NCI-H524 (cell line): Measurements from ENCODE around the gene CCND2.
"Not testable (repeated sequence)": the region's sequence is repeated elsewhere in the genome, so short reads cannot be mapped to it uniquely, and the experiment has no call there.

Experiments used
- DNase-seq, 2 experiments: peaks; one replicate each; lab custom pipeline; 2025; lab: John Stamatoyannopoulos, UW

The CCND2 gene

GRCh38 chr12:4273652-4274395, at the start of gene CCND2:
Gene CCND2 (plus strand): TSS chr12:4273762. CDS start chr12:4274041, 279 bp downstream.
- DNase-seq, result peak; percentile 65 to 83

GRCh38 chr12:4224206-4224889, 49.2 kb upstream of the CCND2 start:
- no peak for DNase-seq

DNA sequence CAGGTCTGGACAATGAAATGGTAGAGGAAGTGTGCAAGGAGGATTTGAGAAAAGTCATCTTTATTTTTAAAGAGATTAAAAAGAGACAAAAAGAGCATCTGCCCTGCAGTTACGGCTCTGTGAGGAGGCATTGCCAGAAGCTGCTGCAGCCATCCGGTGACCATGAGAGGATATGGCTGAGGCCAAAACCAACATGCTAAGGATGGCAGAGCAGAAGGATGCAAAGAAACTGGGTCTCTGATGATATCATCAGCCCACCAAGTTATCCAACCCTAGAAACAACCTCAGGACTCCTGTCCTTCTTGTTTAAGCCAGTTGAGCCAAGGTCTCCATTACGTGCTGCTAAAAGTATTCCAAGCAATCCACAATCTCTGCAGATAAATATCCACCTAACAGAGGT, 48.0 kb upstream of the CCND2 start:
- no peak for DNase-seq

GRCh38 chr12:4227046-4227445, 46.5 kb upstream of the CCND2 start:
- no peak for DNase-seq

DNA sequence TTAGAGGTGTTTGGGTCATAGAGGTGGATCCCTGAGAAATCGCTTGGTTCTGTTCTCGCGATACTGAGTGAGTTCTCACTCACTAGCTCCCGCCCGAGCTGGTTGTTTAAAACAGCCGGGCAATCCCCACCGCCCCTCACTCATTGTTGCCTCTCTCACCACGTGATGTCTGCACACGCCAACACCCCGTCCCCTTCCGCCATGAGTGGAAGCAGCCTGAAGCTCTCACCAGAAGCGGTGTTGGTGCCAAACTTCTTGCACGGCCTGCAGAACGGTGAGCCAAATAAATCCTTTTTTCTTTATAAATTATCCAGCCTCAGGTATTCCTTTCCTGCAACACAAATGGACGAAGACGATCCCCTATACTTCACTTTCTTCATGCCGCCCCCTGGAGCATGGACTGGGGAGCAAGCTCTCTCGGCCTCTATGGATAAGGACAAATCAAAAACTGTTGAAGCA, 45.4 kb upstream of the CCND2 start:
- no peak for DNase-seq

GRCh38 chr12:4230526-4230925, 43.0 kb upstream of the CCND2 start:
- no peak for DNase-seq

DNA sequence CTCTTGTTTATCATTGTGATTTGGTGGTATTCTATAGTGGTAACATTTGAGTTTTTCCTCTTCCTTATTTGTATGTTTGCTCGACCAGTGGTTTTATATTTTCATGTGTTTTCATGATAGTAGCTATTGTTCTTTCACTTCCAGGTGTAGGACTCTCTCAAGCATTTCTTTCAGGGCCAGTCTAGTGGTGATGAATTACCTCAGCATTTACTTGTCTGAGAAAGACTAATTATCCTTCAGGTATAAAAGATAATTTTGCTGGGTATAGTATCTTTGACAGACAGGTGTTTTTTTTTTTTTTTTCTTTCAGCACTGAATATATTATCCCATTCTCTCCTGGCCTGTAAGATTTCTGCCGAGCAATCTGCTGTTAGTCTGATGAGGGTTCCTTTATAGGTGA, 35.0 kb upstream of the CCND2 start:
- no peak for DNase-seq

DNA sequence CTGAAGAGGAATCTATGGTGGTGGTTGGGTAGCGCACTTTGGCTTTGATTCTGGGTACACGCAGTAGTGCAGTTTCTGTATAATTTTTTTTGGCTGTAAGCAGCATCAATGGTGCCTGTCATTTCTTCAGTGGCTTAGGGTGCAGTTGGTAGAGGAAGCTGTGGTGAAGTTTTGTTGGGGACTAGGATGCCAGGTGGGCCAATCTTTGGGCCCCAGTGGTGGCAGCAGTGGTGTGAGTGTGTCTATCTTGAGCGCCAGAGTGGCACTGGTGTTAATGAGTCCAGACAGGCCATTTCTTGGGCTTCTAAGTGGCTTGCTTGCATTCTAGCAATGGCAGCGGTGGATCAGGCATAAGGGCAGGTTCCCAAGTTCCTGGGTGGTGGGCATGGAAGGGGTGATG, 33.8 kb upstream of the CCND2 start:
- no peak for DNase-seq

- DNase-seq, result no peak
Observed at GRCh38 chr12:4240161-4240783, 33.3 kb upstream of the CCND2 start.

DNA sequence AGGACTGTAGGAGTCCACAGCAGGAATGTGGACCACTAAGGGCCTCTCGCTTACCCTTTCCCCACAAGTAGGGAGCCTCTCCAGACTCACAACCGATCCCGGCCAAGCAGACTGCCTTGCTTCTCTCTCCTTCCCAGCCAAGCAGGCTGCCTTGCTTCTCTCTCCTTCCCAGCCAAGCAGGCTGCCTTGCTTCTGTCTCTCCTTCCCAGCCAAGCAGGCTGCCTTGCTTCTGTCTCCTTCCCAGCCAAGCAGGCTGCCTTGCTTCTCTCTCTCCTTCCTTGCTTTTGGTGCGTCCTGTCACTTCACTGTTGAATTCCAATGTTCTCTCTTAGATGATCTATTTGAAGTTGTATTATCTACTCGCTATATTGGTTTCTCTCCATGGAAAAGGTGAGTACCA, 32.6 kb upstream of the CCND2 start:
- DNase-seq, result no peak

DNA sequence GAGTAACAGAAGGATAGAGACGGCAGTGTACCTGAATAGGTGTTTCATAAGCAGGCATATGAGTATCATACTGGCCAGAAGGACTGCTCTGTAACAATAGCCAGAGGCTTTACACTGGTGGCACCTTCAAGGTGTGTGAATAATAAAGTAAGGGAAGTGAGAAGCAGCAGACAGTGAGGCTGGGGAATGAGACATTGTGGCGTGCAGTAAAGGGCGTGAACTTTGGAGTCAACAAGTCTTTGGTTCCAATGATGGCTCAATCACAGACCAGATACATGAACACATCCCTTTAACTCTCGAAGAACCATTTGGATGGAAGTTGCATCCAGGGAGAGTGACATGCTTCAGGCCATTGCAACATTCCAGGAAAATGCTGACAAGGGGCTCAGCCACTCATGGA, 32.0 kb upstream of the CCND2 start:
- no peak for DNase-seq

GRCh38 chr12:4242595-4242994, 31.0 kb upstream of the CCND2 start:
- no peak for DNase-seq

DNA sequence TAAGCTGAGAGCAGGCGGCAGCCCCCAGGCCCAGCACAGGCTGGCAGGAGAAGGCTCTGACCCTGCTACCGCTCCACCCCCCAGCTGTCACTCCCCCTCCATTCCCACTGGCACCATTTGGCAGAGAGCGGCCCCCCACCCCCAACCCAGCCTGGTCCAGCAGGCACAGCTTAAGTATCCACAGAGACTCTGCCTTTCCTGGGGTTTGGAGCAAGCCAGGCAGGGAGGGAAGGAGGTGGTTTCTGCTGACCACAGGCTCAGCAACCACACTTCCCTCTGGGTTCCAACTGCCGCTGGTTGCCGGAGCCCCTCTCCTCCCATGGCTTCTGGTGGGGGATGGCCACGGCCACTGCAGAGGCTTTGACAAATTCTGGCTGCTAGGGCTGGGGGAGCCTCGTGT, 30.5 kb upstream of the CCND2 start:
- no peak for DNase-seq

GRCh38 chr12:4243491-4244100, 30.0 kb upstream of the CCND2 start:
- not testable (repeated sequence) for DNase-seq

- no peak for DNase-seq
Observed at GRCh38 chr12:4244868-4245267, 28.7 kb upstream of the CCND2 start.

- no peak for DNase-seq
Observed at GRCh38 chr12:4245446-4245845, 28.1 kb upstream of the CCND2 start.

DNA sequence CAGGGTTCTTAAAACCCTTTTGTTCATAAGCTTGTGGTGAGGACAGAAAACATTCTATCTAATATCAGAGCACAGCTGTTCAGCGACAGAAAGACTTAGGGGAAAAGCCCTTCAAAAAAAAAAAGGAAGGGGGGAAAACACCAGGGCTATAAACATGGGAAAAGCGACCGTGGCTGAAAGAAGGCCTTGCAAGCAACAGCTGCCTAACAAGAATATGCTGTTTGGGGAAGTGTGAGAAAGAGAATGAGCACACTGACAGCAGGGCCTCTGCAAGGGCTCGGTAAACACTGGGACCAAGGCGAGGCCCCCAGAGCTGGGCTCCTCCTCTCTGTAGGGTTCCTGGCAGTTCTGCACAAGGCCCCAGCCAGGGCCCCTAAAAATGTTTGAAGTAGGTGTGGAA, 27.4 kb upstream of the CCND2 start:
- no peak for DNase-seq

GRCh38 chr12:4250691-4251090, 22.9 kb upstream of the CCND2 start:
- DNase-seq, result no peak

- no peak for DNase-seq
Observed at GRCh38 chr12:4251216-4251891, 22.2 kb upstream of the CCND2 start.

DNA sequence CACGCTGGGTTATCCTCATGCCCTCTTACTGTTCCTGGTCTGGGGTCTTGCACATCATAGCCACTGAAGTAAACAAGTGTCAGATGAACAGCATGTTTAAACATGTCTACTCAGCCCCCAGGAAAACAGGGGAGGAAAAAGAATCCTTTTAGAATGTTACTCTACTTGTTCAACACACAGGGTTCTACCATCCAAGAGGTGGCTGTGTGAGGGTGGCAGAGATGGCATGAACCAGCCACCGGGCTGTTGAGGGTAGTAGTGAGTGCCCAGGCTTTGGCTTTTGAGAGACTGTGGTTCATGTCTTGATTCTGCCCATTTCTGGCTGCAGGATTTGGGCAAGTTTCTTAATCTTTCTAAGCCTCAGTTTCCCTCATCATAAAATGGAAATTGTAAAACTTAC, 21.6 kb upstream of the CCND2 start:
- DNase-seq, result no peak

DNA sequence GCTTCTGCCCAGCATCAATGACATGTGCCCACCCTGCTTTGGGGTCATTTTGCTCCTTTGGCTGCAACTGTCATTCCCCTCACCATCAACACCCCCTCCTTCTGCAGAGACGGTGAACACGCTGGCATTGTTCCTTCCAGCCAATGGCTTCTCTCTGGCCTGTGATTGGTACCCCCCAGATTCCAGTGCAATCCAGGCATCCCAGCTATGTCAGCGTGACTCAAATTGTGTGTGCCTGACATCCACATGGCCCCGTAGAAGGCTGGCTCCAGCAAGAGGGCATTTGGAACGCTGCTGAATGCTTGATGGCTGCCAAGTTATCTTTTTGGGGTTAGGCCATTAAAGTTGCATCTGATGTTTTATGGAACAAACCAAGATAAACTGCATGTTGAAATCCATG, 21.0 kb upstream of the CCND2 start:
- DNase-seq, result no peak
